ENCODE data around the gene KLRK1. TPM values are rescaled to one million over a fixed set of nuclear protein-coding genes. Genes with fewer than 3 reads are reported as not detected.

KLRK1 gene
- total RNA-seq, 1 experiment from 2014 or later = 0.95 TPM

- Histone ChIP-seq H3K27ac (ENCODE audit: low read length) (peak overlapping the region; percentile 94), H3K4me3 (ENCODE audit: low read depth in 2 of 2, low read length in 2 of 2) (peak overlapping the region; percentile 50 to 73), H3K4me1 (ENCODE audit: control insufficient read depth, insufficient read depth, low read length) (peaks cover 21% of the 10 kb centered on the region), H3K36me3 (ENCODE audit: control insufficient read depth, insufficient read depth, low read length) (no peaks in the 10 kb centered on the region), H3K27me3 (ENCODE audit: control insufficient read depth, insufficient read depth, low read length) (no peaks in the 10 kb centered on the region), H3K9me3 (ENCODE audit: control insufficient read depth, insufficient read depth, low read depth, low read length) (peaks cover 4% of the 10 kb centered on the region; the same call in 1 of the 2 replicates)
- intact Hi-C loops (cut with micrococcal nuclease; ENCODE audit: unreplicated experiment) = no loop called here
- in situ Hi-C loops (cut with HindIII; ENCODE audit: low pct_unique_long_range_greater_than_20kb, low sequenced_read_pairs) = no loop called here
- TF ChIP-seq POLR2AphosphoS5 (IDR thresholded peaks at IDR 0.05; ENCODE audit: low read depth, low read length) (no peak), TCF7L2 (IDR thresholded peaks at IDR 0.05; ENCODE audit: low read depth, low read length) (peak; percentile 31; the same call in 1 of the 2 replicates), CTCF (IDR thresholded peaks at IDR 0.05) (peak; percentile 50)
- ChIA-PET POLR2A (no interaction called here), CTCF (no interaction called here)
- no peak for DNase-seq (ENCODE audit: low read depth, low spot score)
- no peak for ATAC-seq
- no TSS peak for BruUV-seq (replicated peaks)
Observed at GRCh38 chr12:10365696-10366405, 24.0 kb downstream of the KLRK1 start.

- DNase-seq (ENCODE audit: low read depth, low spot score) = peak; percentile 72
- in situ Hi-C loops (cut with HindIII; ENCODE audit: low pct_unique_long_range_greater_than_20kb, low sequenced_read_pairs) (no loop called here), intact Hi-C loops (cut with micrococcal nuclease; ENCODE audit: unreplicated experiment) (no loop called here)
- TSS peak; percentile 56 for BruUV-seq (replicated peaks)
- TF ChIP-seq SIN3A (IDR thresholded peaks at IDR 0.05; ENCODE audit: borderline replicate concordance, insufficient read depth, low read depth, low read length) (no peak), POLR2AphosphoS5 (IDR thresholded peaks at IDR 0.05; ENCODE audit: low read depth, low read length) (no peak), CTCF (IDR thresholded peaks at IDR 0.05) (no peak), REST (IDR thresholded peaks at IDR 0.05; ENCODE audit: insufficient read depth in 1 of 2, low read depth in 2 of 2, low read length in 1 of 2) (no peak), TCF7L2 (IDR thresholded peaks at IDR 0.05; ENCODE audit: low read depth, low read length) (peak; percentile 89)
- H3K36me3 ChIP-seq (ENCODE audit: control insufficient read depth, insufficient read depth, low read length) = no peaks in the 10 kb centered on the region
- CTCF ChIA-PET = no interaction called here
- H3K4me3 ChIP-seq (ENCODE audit: low read depth in 2 of 2, low read length in 2 of 2) = peak overlapping the region; percentile 50 to 73
- no peaks in the 10 kb centered on the region for H3K27me3 ChIP-seq (ENCODE audit: control insufficient read depth, insufficient read depth, low read length)
- POLR2A ChIA-PET = interaction anchor here (0.6 kb wide), 2 partner anchors 18 to 33 kb away, joined by 3 to 6 read pairs; no protein-coding TSS in a partner anchor
- H3K9me3 ChIP-seq (ENCODE audit: control insufficient read depth, insufficient read depth, low read depth, low read length) = peaks cover 4% of the 10 kb centered on the region; the same call in 1 of the 2 replicates
- peak overlapping the region; percentile 94 for H3K27ac ChIP-seq (ENCODE audit: low read length)
- peaks cover 21% of the 10 kb centered on the region for H3K4me1 ChIP-seq (ENCODE audit: control insufficient read depth, insufficient read depth, low read length)
- peak; percentile 68 for ATAC-seq
Observed at GRCh38 chr12:10364815-10365622, 24.8 kb downstream of the KLRK1 start.
